Activated T-cell treated with anti-CD3 and anti-CD28 coated beads, Interleukin-2, amount 50 U/mL, for 72 hours (primary cell): ENCODE data around the gene OR2AJ1. TPM values are rescaled to one million over a fixed set of nuclear protein-coding genes. Genes with fewer than 3 reads are reported as not detected.
A peak's percentile ranks its signal among the peaks of the same experiment; 100 is the strongest.

Experiments
- ATAC-seq, 2 donors: fragments of 150-1000 bp; cut with Tn5 transposase; replicated peaks in 1 of 2; 2 replicates each; pipeline ENCODE4 v1.10.0; 2021; ENCODE audit warnings: moderate library complexity in 2 of 2, mild to moderate bottlenecking in 1 of 2
- DNase-seq, 2 donors: peaks; one replicate each; pipeline ENCODE4 v3.0.0; 2021 to 2022; ENCODE audit warnings: mixed read lengths in 1 of 2
- H3K27ac Mint-ChIP-seq: one replicate; pipeline ENCODE4 v1.8.0; 2022; ENCODE audit warnings: mild to moderate bottlenecking, moderate library complexity, mixed read lengths
- H3K27me3 Mint-ChIP-seq: one replicate; pipeline ENCODE4 v1.8.0; 2022; ENCODE audit warnings: low read depth, mixed read lengths
- H3K36me3 Mint-ChIP-seq, 2 donors: one replicate each; pipeline ENCODE4 v1.8.0; 2022; ENCODE audit warnings: mixed read lengths in 2 of 2, mild to moderate bottlenecking in 1 of 2; ENCODE audit not compliant: insufficient read depth in 2 of 2
- H3K4me1 Mint-ChIP-seq: one replicate; pipeline ENCODE4 v1.8.0; 2022; ENCODE audit warnings: low read depth, mixed read lengths
- H3K4me3 Mint-ChIP-seq, 2 donors: one replicate each; pipeline ENCODE4 v1.8.0; 2022; ENCODE audit warnings: mild to moderate bottlenecking in 2 of 2, mixed read lengths in 2 of 2, moderate library complexity in 2 of 2
- H3K9me3 Mint-ChIP-seq, 2 donors: one replicate each; pipeline ENCODE4 v1.8.0; 2022; ENCODE audit warnings: mixed read lengths in 2 of 2
- total RNA-seq, 2 donors: library from RNA; stranded (reverse); gene quantifications; one replicate each; pipeline ENCODE4 v1.2.3, GENCODE V29; 2022

Gene OR2AJ1, protein sequence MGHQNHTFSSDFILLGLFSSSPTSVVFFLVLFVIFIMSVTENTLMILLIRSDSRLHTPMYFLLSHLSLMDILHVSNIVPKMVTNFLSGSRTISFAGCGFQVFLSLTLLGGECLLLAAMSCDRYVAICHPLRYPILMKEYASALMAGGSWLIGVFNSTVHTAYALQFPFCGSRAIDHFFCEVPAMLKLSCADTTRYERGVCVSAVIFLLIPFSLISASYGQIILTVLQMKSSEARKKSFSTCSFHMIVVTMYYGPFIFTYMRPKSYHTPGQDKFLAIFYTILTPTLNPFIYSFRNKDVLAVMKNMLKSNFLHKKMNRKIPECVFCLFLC
- total RNA-seq: not detected

DNA sequence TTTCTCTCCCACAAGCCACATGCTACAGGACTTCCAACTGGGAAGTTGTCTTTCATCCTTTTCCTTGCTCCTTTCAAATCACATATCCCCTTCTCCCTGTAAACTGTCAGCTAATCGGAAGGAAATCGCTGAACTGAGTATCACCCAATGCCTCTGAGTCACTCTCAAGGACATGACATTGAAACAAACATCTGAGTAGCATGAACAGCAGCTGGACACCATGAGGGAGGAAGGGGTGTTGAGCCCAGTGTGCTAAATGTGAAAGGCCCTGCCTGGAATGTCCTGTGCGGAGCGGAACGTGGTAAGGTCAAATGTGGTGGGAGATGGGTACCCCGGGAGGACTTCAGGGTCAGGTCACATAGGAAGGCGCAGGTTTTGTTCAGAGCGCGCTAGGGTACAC lies at the start of gene OR2AJ1:
Gene OR2AJ1, plus strand, starts transcription at position 22 of the 400 bp plus-strand sequence. CDS start 8,880 bp downstream, outside the sequence.
- no peak for ATAC-seq
- Mint-ChIP-seq H3K4me3 (no peak within 1 kb of the TSS), H3K9me3 (no peaks in the 10 kb centered on the region), H3K4me1 (no peaks in the 10 kb centered on the region), H3K27me3 (no peaks in the 10 kb centered on the region), H3K36me3 (no peaks in the 10 kb centered on the region), H3K27ac (no peak within 1 kb of the TSS)
- no peak for DNase-seq

DNA sequence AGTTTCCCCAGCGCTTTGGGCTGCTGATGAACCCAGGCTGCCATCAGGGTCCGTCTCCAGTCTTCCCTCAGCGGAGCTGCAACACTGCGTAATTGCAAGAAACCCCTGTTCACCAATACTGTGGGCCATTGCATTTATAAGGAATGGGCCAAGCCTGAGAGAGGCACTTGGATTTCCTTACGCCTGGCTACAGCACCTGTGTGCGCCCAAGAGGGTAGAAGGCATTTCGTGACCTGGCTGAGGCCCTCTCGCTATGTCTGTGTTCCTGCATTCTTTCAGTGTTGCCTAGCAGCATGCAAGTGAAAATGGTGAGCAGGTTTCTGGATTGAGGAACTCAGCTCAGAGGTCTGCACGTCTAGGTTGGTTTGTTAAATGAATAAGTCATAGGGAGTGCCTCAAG lies 41.3 kb upstream of the OR2AJ1 start:
- Mint-ChIP-seq H3K4me3 (no peak overlapping the region), H3K4me1 (no peaks in the 10 kb centered on the region), H3K27me3 (no peaks in the 10 kb centered on the region), H3K27ac (no peak overlapping the region), H3K36me3 (no peaks in the 10 kb centered on the region), H3K9me3 (no peaks in the 10 kb centered on the region)
- DNase-seq (no peak), ATAC-seq (no peak)

DNA sequence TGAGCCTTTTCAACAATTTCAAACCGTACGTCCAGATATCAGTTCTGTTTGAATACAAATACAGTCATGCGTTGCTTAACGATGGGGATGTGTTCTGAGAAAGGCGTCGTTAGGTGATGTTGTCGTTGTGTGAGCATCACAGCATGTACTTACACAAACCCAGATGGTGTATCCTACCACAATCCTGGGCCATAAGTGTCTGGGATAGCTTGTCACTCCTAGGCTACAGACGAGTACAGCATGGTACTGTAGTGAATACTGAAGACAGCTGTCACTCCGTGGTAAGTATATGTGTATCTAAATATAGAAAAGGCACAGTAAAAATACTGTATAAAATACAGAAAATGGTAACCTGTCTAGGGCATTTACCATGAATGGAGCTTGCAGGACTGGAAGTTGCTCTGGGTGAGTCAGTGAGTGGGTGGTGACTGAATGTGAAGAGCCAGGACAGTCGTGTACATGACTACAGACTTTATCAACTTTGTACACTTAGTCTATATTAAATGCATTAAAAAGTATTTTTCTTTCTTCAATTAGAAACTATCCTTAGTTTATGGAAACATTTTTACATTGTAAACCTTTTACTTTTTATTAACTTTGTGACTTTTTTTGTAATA lies 39.8 kb upstream of the OR2AJ1 start:
- Mint-ChIP-seq H3K4me3 (no peak overlapping the region), H3K27ac (no peak overlapping the region), H3K9me3 (no peaks in the 10 kb centered on the region), H3K36me3 (no peaks in the 10 kb centered on the region), H3K27me3 (no peaks in the 10 kb centered on the region), H3K4me1 (no peaks in the 10 kb centered on the region)
- ATAC-seq (no peak), DNase-seq (no peak)

DNA sequence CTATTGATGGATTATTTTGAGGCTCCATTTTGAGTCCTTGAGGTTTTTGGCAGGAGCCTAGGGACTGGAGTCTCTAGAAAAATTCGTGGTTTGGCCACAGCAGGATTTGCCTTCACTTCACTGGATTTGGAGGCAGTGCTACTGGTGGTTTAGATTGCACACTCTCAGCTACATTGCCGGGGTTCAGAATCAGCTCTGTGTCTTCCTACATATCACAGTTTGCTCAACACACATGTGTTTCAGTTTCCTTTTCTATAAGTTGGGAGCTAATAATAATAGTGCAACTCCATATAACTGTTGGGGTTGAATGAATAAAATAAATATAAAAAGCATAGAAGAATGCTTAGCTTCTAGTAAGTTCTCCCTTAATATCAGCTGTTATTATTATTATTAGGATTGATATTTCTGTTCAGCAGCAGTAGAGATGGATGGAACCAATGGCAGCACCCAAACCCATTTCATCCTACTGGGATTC lies 29.5 kb upstream of the OR2AJ1 start, which contains the start of gene OR2W3:
Gene OR2W3, plus strand, starts transcription at position 425 of the 475 bp plus-strand sequence. Its CDS starts 0 bp downstream, at position 425.
- H3K36me3 Mint-ChIP-seq: peaks cover 0 to 2% of the 10 kb centered on the region in 2 donors
- no peak within 1 kb of the TSS for H3K4me3 Mint-ChIP-seq
- H3K9me3 Mint-ChIP-seq: peaks cover 2 to 4% of the 10 kb centered on the region in 2 donors
- H3K27me3 Mint-ChIP-seq: peaks cover 6% of the 10 kb centered on the region
- H3K4me1 Mint-ChIP-seq: no peaks in the 10 kb centered on the region
- H3K27ac Mint-ChIP-seq: no peak within 1 kb of the TSS
- DNase-seq: no peak
- no peak for ATAC-seq

DNA sequence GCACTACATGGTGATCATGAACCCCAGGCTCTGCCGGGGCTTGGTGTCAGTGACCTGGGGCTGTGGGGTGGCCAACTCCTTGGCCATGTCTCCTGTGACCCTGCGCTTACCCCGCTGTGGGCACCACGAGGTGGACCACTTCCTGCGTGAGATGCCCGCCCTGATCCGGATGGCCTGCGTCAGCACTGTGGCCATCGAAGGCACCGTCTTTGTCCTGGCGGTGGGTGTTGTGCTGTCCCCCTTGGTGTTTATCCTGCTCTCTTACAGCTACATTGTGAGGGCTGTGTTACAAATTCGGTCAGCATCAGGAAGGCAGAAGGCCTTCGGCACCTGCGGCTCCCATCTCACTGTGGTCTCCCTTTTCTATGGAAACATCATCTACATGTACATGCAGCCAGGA lies 28.7 kb upstream of the OR2AJ1 start:
- Mint-ChIP-seq H3K4me1 (no peaks in the 10 kb centered on the region), H3K27me3 (peaks cover 6% of the 10 kb centered on the region), H3K9me3 (peaks cover 2 to 4% of the 10 kb centered on the region in 2 donors), H3K27ac (no peak overlapping the region), H3K36me3 (peaks cover 0 to 2% of the 10 kb centered on the region in 2 donors), H3K4me3 (no peak overlapping the region)
- no peak for DNase-seq
- ATAC-seq: no peak

DNA sequence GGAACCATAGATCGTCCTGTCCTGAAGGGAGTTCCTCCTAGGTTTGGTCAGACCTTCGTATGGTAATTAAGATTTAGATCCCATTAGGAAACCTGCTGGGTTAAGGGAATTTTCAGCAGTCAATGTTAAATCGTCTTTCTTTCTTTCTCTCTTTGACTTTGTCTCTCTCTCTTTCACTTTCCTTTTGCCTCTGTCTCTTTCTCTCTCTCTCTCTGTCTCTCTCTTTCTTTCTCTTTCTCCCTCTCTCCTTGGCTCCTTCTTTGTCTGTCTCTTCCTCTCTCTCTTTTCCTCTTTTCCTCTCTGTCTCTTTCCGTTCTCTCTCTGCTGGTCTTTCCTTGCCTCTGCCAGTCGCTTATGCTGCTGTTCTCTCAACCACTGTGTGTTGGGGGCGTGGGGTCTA lies 20.6 kb upstream of the OR2AJ1 start:
- peaks cover 5 to 8% of the 10 kb centered on the region in 2 donors for H3K36me3 Mint-ChIP-seq
- no peak overlapping the region for H3K27ac Mint-ChIP-seq
- peaks cover 6 to 12% of the 10 kb centered on the region in 2 donors for H3K9me3 Mint-ChIP-seq
- no peak for ATAC-seq
- H3K4me3 Mint-ChIP-seq: peak overlapping the region in 1 of 2 donors; percentile 12
- no peak for DNase-seq
- no peaks in the 10 kb centered on the region for H3K27me3 Mint-ChIP-seq
- peaks cover 27% of the 10 kb centered on the region for H3K4me1 Mint-ChIP-seq

DNA sequence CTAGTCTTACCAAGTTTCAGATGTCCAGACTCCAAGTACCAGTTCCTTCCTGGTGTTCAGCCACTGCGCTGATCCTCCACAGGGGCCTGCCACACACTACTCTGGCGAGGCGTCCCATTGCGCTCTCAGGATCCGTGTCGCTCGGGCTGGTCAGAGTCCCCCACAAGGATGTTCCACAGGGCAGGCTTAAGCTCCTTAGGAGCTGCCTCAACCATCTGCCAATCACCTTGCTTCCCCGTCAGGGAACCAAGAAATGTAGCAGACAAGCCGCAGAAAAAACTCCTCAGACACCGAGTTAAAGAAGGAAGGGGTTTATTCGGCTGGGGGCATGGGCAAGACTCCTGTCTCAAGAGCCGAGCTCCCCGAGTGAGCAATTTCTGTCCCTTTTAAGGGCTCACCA lies 19.5 kb upstream of the OR2AJ1 start:
- H3K4me1 Mint-ChIP-seq: peaks cover 27% of the 10 kb centered on the region
- H3K4me3 Mint-ChIP-seq: no peak overlapping the region
- no peaks in the 10 kb centered on the region for H3K27me3 Mint-ChIP-seq
- peaks cover 6 to 12% of the 10 kb centered on the region in 2 donors for H3K9me3 Mint-ChIP-seq
- peaks cover 5 to 8% of the 10 kb centered on the region in 2 donors for H3K36me3 Mint-ChIP-seq
- no peak overlapping the region for H3K27ac Mint-ChIP-seq
- DNase-seq: no peak
- no peak for ATAC-seq

DNA sequence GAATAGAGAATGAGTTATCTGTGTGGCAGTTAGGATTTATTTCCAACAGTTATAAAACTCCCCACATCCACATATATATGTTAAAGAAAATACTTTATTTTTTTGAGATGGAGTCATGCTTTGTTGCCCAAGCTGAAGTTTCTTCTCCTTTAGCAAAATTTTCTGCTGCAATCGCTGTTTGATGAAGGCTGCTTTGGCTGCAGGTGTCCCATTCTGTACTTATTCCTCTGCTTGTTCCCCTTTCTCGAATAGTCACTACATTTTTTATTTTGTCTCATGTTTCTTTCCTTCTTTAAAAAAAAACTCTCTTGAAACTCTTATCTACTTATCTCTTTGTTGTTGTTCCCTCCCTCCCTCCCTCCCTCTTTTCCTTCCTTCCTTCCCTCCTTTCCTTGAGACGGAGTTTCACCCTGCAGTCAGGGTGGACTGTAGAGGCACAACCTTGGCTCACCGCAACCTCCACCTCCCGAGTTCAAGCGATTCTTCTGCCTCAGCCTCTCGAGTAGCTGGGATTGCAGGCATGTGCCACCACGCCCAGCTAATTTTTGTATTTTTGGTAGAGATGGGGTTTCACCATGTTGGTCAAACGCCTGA lies 18.7 kb upstream of the OR2AJ1 start:
- H3K36me3 Mint-ChIP-seq: peaks cover 5 to 8% of the 10 kb centered on the region in 2 donors
- peaks cover 6 to 12% of the 10 kb centered on the region in 2 donors for H3K9me3 Mint-ChIP-seq
- no peaks in the 10 kb centered on the region for H3K27me3 Mint-ChIP-seq
- peak overlapping the region; percentile 69 to 94 for H3K4me3 Mint-ChIP-seq
- no peak for DNase-seq
- no peak for ATAC-seq
- peaks cover 27% of the 10 kb centered on the region for H3K4me1 Mint-ChIP-seq
- H3K27ac Mint-ChIP-seq: peak overlapping the region; percentile 95

DNA sequence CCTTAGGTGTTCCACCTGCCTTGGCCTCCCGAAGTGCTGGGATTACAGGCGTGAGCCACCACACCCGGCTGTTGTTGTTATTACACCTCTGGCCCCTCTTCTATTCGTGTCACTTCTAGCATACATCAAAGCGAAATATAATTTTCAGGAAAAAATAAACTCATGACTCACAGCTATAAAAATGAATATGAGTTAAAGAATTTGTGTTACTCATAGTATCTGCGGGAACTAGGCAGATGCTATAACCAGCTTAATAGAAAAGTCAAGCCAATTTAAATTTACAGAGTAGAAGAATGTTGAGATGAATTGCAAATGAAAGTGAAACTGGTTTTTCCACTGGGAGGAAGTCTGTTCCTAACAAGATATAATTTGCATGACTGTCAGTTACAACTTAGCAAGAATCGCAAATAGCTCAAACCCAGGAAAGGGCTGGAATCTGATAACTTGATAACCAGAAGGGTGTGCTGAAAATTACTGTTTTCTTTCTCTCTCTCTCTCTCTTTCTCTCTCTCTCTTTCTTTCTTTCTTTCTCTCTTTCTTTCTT lies 18.1 kb upstream of the OR2AJ1 start:
- H3K4me1 Mint-ChIP-seq: peaks cover 27% of the 10 kb centered on the region
- no peaks in the 10 kb centered on the region for H3K27me3 Mint-ChIP-seq
- peak; percentile 88 to 98 for ATAC-seq
- peak overlapping the region; percentile 95 for H3K27ac Mint-ChIP-seq
- peaks cover 5 to 8% of the 10 kb centered on the region in 2 donors for H3K36me3 Mint-ChIP-seq
- peaks cover 6 to 12% of the 10 kb centered on the region in 2 donors for H3K9me3 Mint-ChIP-seq
- H3K4me3 Mint-ChIP-seq: peak overlapping the region; percentile 69 to 94
- DNase-seq: peak; percentile 19 to 25

DNA sequence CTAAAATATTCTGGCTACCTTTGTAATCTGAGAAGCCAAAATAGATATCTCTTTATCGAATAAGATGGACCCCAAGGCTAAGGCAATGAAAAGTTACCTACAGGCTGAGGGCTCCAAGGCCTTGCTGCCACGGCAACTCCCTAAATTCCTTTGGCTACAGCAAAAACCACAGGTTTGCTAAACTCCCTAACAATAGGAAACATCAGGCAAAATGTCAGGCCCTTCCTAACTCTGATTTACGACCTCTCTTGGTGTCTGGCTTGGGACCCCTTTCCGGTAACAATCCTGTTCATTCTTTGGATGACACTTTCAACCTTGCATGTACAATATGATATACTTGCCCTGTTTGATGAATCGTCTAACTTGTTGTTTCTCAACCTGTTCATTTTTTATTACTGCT lies 15.9 kb upstream of the OR2AJ1 start:
- H3K27me3 Mint-ChIP-seq: no peaks in the 10 kb centered on the region
- DNase-seq (no peak), ATAC-seq (no peak)
- H3K4me3 Mint-ChIP-seq: no peak overlapping the region
- peak overlapping the region; percentile 8 for H3K27ac Mint-ChIP-seq
- peaks cover 6 to 12% of the 10 kb centered on the region in 2 donors for H3K9me3 Mint-ChIP-seq
- peaks cover 5 to 8% of the 10 kb centered on the region in 2 donors for H3K36me3 Mint-ChIP-seq
- H3K4me1 Mint-ChIP-seq: peaks cover 27% of the 10 kb centered on the region

DNA sequence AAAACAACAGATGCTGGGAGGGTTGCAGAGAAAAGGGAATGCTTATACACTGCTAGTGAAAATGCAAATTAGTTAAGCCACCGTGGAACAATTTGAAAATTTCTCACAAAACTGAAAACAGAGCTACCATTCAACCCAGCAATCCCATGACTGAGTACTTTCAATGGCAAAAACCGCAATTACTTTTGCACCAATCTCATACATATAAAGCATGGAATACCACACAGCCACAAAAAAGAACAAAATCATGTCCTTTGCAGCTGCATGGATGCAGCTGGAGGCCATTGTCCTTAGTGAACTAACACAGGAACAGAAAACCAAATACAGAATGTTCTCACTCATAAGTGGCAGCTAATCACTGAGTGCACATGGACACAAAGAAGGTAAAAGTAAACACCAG lies 10.9 kb upstream of the OR2AJ1 start:
- ATAC-seq (no peak), DNase-seq (no peak)
- no peaks in the 10 kb centered on the region for H3K4me1 Mint-ChIP-seq
- H3K4me3 Mint-ChIP-seq: no peak overlapping the region
- peaks cover 9% of the 10 kb centered on the region for H3K27me3 Mint-ChIP-seq
- H3K27ac Mint-ChIP-seq: no peak overlapping the region
- peaks cover 0 to 2% of the 10 kb centered on the region in 2 donors for H3K36me3 Mint-ChIP-seq
- H3K9me3 Mint-ChIP-seq: peaks cover 0 to 3% of the 10 kb centered on the region in 2 donors

DNA sequence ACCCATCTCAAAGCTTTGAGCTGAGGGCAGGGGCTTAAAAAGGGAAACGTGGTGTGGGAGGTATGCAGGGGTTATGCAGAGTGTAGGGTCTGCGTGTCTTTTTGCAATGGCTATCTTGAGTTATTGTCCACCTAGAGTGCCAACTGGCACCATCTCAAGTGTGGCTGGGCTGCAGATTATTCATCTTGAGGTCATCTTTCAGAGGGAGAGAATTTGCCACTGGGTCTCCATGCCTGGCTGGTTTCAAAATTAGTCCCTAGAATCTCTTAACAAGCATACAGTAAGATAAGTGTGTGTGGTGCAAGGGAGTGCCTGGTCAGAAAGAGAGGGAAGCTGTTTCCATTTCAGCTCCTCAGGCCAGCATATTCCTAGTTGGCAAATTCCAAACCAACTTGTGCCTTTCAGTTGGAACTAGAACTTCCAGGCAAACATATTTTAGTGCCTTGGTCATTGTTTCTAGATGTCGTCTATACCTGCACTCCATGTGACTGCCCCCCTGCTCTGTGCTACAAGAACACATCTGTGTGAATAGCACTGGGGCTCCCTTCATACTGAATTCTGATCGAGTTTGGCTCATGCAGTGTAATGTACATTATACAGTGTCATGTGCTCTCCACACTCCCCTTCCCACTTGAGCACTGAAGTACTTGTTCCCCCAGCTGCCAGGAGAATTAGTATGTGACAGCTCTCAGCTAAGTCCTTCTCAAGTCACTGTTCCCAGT lies 9.6 kb upstream of the OR2AJ1 start:
- H3K27me3 Mint-ChIP-seq: peaks cover 9% of the 10 kb centered on the region
- no peak for DNase-seq
- H3K36me3 Mint-ChIP-seq: no peaks in the 10 kb centered on the region
- no peak overlapping the region for H3K27ac Mint-ChIP-seq
- no peak for ATAC-seq
- H3K4me3 Mint-ChIP-seq: no peak overlapping the region
- H3K4me1 Mint-ChIP-seq: no peaks in the 10 kb centered on the region
- no peaks in the 10 kb centered on the region for H3K9me3 Mint-ChIP-seq
